MM.1S (cell line): ENCODE measurements around the gene TMEM174.
A peak's percentile ranks its signal among the peaks of the same experiment; 100 is the strongest.

ENCODE experiments used
- DNase-seq: peaks from one replicate; pipeline ENCODE4 v3.0.0-alpha.2; 2015
- H2AFZ ChIP-seq: fragments of 300-600 bp; sonication (generic); 2 replicates; pipeline ENCODE4 v1.6.0; 2016; ENCODE audit warnings: antibody characterized with exemption, low read length
- H3F3A ChIP-seq: fragments of 300-600 bp; sonication (generic); 2 replicates; pipeline ENCODE4 v1.6.1; 2016; ENCODE audit warnings: mild to moderate bottlenecking, antibody characterized with exemption, low read length, moderate library complexity, mixed read lengths; ENCODE audit not compliant: insufficient read depth
- H3K27ac ChIP-seq: fragments of 300-600 bp; sonication (generic); 2 replicates; pipeline ENCODE4 v1.5.1; 2016; ENCODE audit warnings: mild to moderate bottlenecking, low read length
- H3K27me3 ChIP-seq: fragments of 300-600 bp; sonication (generic); replicated peaks from 2 replicates; pipeline ENCODE4 v1.6.0; 2016; ENCODE audit warnings: low read length; ENCODE audit not compliant: insufficient read depth
- H3K36me3 ChIP-seq: fragments of 300-600 bp; sonication (generic); replicated peaks from 2 replicates; pipeline ENCODE4 v1.6.1; 2016; ENCODE audit warnings: mild to moderate bottlenecking, low read length, mixed read lengths; ENCODE audit not compliant: insufficient read depth
- H3K4me1 ChIP-seq: fragments of 300-600 bp; sonication (generic); 2 replicates; pipeline ENCODE4 v1.6.1; 2016; ENCODE audit warnings: low read length, mixed read lengths
- H3K4me2 ChIP-seq: fragments of 300-600 bp; sonication (generic); 2 replicates; pipeline ENCODE4 v1.6.0; 2016; ENCODE audit warnings: low read depth, low read length
- H3K4me3 ChIP-seq: fragments of 300-600 bp; sonication (generic); 2 replicates; pipeline ENCODE4 v1.5.1; 2016; ENCODE audit warnings: low read length, mixed read lengths
- H3K79me2 ChIP-seq: fragments of 300-600 bp; sonication (generic); 2 replicates; pipeline ENCODE4 v1.6.1; 2016; ENCODE audit warnings: mixed run types, low read length, mixed read lengths
- H3K9ac ChIP-seq: fragments of 300-600 bp; sonication (generic); 2 replicates; pipeline ENCODE4 v1.6.1; 2016; ENCODE audit warnings: low read length, mixed read lengths
- H3K9me2 ChIP-seq: fragments of 300-600 bp; sonication (generic); replicated peaks from 2 replicates; pipeline ENCODE4 v1.6.1; 2016; ENCODE audit warnings: mild to moderate bottlenecking, low read length, mixed read lengths; ENCODE audit not compliant: insufficient read depth
- H3K9me3 ChIP-seq: fragments of 300-600 bp; sonication (generic); replicated peaks from 2 replicates; pipeline ENCODE4 v1.6.1; 2016; ENCODE audit warnings: mild to moderate bottlenecking, low read length, mixed read lengths; ENCODE audit not compliant: insufficient read depth
- H4K20me1 ChIP-seq: fragments of 300-600 bp; sonication (generic); 2 replicates; pipeline ENCODE4 v1.6.1; 2016; ENCODE audit warnings: mild to moderate bottlenecking, low read length, moderate library complexity, mixed read lengths; ENCODE audit not compliant: insufficient read depth
- CTCF ChIP-seq: fragments of 300-600 bp; sonication (generic); IDR thresholded peaks from 2 replicates; pipeline ENCODE4 v1.5.1; 2016; ENCODE audit warnings: antibody characterized with exemption, low read length, mixed read lengths
- EZH2 ChIP-seq: fragments of 300-600 bp; sonication (generic); optimal IDR thresholded peaks from 2 replicates; pipeline ENCODE3; 2017; ENCODE audit warnings: low read depth, mild to moderate bottlenecking, antibody characterized with exemption, low read length, mixed read lengths
- EZH2phosphoT487 ChIP-seq: fragments of 300-600 bp; sonication (generic); IDR thresholded peaks from 2 replicates; pipeline ENCODE4 v1.6.1; 2018; ENCODE audit warnings: antibody characterized with exemption, low read length

TMEM174 gene

GRCh38 chr5:73213566-73213998 is 40.6 kb downstream of the TMEM174 start:
- no peak overlapping the region for H3K27ac ChIP-seq
- no peak overlapping the region for H2AFZ ChIP-seq
- no peak overlapping the region for H3K9ac ChIP-seq
- no peaks in the 10 kb centered on the region for H3F3A ChIP-seq
- H3K4me1 ChIP-seq = no peaks in the 10 kb centered on the region
- no peaks in the 10 kb centered on the region for H3K79me2 ChIP-seq
- no peak for TF ChIP-seq EZH2
- H3K4me2 ChIP-seq = no peak overlapping the region
- H3K4me3 ChIP-seq = no peak overlapping the region
- no peaks in the 10 kb centered on the region for H3K36me3 ChIP-seq
- no peaks in the 10 kb centered on the region for H3K9me2 ChIP-seq
- no peaks in the 10 kb centered on the region for H4K20me1 ChIP-seq
- peaks cover 7% of the 10 kb centered on the region for H3K27me3 ChIP-seq
- no peak for DNase-seq
- no peaks in the 10 kb centered on the region for H3K9me3 ChIP-seq

GRCh38 chr5:73214306-73214705 is 41.3 kb downstream of the TMEM174 start:
- Histone ChIP-seq H3K4me1 (no peaks in the 10 kb centered on the region), H3K27me3 (peaks cover 7% of the 10 kb centered on the region), H3K9me3 (no peaks in the 10 kb centered on the region), H3K27ac (no peak overlapping the region), H3K9me2 (no peaks in the 10 kb centered on the region), H3F3A (no peaks in the 10 kb centered on the region), H3K36me3 (no peaks in the 10 kb centered on the region), H2AFZ (no peak overlapping the region), H3K9ac (no peak overlapping the region), H3K4me2 (no peak overlapping the region), H4K20me1 (no peaks in the 10 kb centered on the region), H3K4me3 (no peak overlapping the region), H3K79me2 (no peaks in the 10 kb centered on the region)
- no peak for DNase-seq
- TF ChIP-seq EZH2 = no peak
- no peak for TF ChIP-seq CTCF
- no peak for TF ChIP-seq EZH2phosphoT487

GRCh38 chr5:73214996-73215395 is 42.0 kb downstream of the TMEM174 start:
- Histone ChIP-seq H3K36me3 (no peaks in the 10 kb centered on the region), H2AFZ (no peak overlapping the region), H3K4me2 (no peak overlapping the region), H3K4me3 (no peak overlapping the region), H3K4me1 (no peaks in the 10 kb centered on the region), H3K9me2 (no peaks in the 10 kb centered on the region), H3F3A (no peaks in the 10 kb centered on the region), H4K20me1 (no peaks in the 10 kb centered on the region), H3K27me3 (peaks cover 7% of the 10 kb centered on the region), H3K9ac (no peak overlapping the region), H3K27ac (no peak overlapping the region), H3K9me3 (no peaks in the 10 kb centered on the region), H3K79me2 (no peaks in the 10 kb centered on the region)
- TF ChIP-seq EZH2 (no peak), EZH2phosphoT487 (no peak), CTCF (no peak)
- no peak for DNase-seq

- Histone ChIP-seq H3K4me1 (no peaks in the 10 kb centered on the region), H3K9me3 (no peaks in the 10 kb centered on the region), H3F3A (no peaks in the 10 kb centered on the region), H3K79me2 (no peaks in the 10 kb centered on the region), H3K27ac (no peak overlapping the region), H3K9me2 (no peaks in the 10 kb centered on the region), H3K9ac (no peak overlapping the region), H4K20me1 (no peaks in the 10 kb centered on the region), H2AFZ (peak overlapping the region; percentile 40; the same call in 1 of the 2 replicates), H3K36me3 (no peaks in the 10 kb centered on the region), H3K27me3 (peaks cover 7% of the 10 kb centered on the region), H3K4me2 (peak overlapping the region; percentile 56; the same call in 1 of the 2 replicates), H3K4me3 (peak overlapping the region; percentile 46; the same call in 1 of the 2 replicates)
- no peak for DNase-seq
- no peak for TF ChIP-seq EZH2
- TF ChIP-seq EZH2phosphoT487 = no peak
- no peak for TF ChIP-seq CTCF
Observed at GRCh38 chr5:73215531-73215890, 42.5 kb downstream of the TMEM174 start.
